Neural cell (in vitro differentiated cells): ENCODE results near the gene TBC1D19. TPM values are rescaled to one million over a fixed set of nuclear protein-coding genes. Genes with fewer than 3 reads are reported as not detected.
"Not testable (repeated sequence)": the region's sequence is repeated elsewhere in the genome, so short reads cannot be mapped to it uniquely, and the experiment has no call there.

Source experiments
- H2AFZ ChIP-seq: fragments of 200-600, 300-800 bp; sonication (generic), shearing (Covaris generic); 2 replicates; pipeline ENCODE4 v1.6.0; 2014; ENCODE audit warnings: low read depth, mild to moderate bottlenecking, antibody characterized with exemption, low read length, moderate library complexity
- H3F3A ChIP-seq: fragments of 200-600 bp; shearing (Covaris generic); 2 replicates; pipeline ENCODE4 v1.6.1; 2016; ENCODE audit warnings: mild to moderate bottlenecking, moderate library complexity, mixed read lengths, antibody characterized with exemption, low read length; ENCODE audit not compliant: insufficient read depth, poor library complexity, severe bottlenecking
- H3K27ac ChIP-seq: fragments of 200-600, 300-800 bp; sonication (generic), shearing (Covaris generic); 2 replicates; pipeline ENCODE4 v1.5.1; 2014; ENCODE audit warnings: mild to moderate bottlenecking, low read length, moderate library complexity
- H3K27me3 ChIP-seq: fragments of 300-800, 200-600 bp; sonication (generic), shearing (Covaris generic); 2 replicates; pipeline ENCODE4 v1.6.0; 2014; ENCODE audit warnings: mild to moderate bottlenecking, low read depth, low read length, moderate library complexity; ENCODE audit not compliant: insufficient read depth
- H3K36me3 ChIP-seq: fragments of 300-800, 200-600 bp; sonication (generic), shearing (Covaris generic); 2 replicates; pipeline ENCODE4 v1.5.1; 2014; ENCODE audit warnings: mild to moderate bottlenecking, antibody characterized with exemption, low read length, moderate library complexity; ENCODE audit not compliant: insufficient read depth
- H3K4me2 ChIP-seq: fragments of 300-800, 200-600 bp; sonication (generic), shearing (Covaris generic); 2 replicates; pipeline ENCODE4 v1.6.0; 2014; ENCODE audit warnings: mild to moderate bottlenecking, low read length
- H3K4me3 ChIP-seq: fragments of 300-800, 200-600 bp; sonication (generic), shearing (Covaris generic); 2 replicates; pipeline ENCODE4 v1.5.1; 2014; ENCODE audit warnings: mild to moderate bottlenecking, low read length, moderate library complexity
- H3K79me2 ChIP-seq: fragments of 200-600 bp; shearing (Covaris generic); replicated peaks from 2 replicates; pipeline ENCODE4 v1.6.0; 2014; ENCODE audit warnings: mild to moderate bottlenecking, low read length, moderate library complexity; ENCODE audit not compliant: insufficient read depth
- H3K9ac ChIP-seq: fragments of 300-800, 200-600 bp; sonication (generic), shearing (Covaris generic); 2 replicates; pipeline ENCODE4 v1.6.1; 2016; ENCODE audit warnings: mild to moderate bottlenecking, low read length, mixed read lengths
- H3K9me2 ChIP-seq: fragments of 200-600 bp; shearing (Covaris generic); 2 replicates; pipeline ENCODE4 v1.6.1; 2016; ENCODE audit warnings: mild to moderate bottlenecking, low read length, mixed read lengths; ENCODE audit not compliant: insufficient read depth
- H3K9me3 ChIP-seq: fragments of 200-600, 300-800 bp; sonication (generic), shearing (Covaris generic); 2 replicates; pipeline ENCODE4 v1.6.1; 2016; ENCODE audit warnings: mild to moderate bottlenecking, mixed run types, low read length, moderate library complexity, mixed read lengths
- H4K20me1 ChIP-seq: fragments of 200-600 bp; shearing (Covaris generic); 2 replicates; pipeline ENCODE4 v1.6.1; 2016; ENCODE audit warnings: mild to moderate bottlenecking, mixed run types; ENCODE audit not compliant: insufficient read depth
- CTCF ChIP-seq: fragments of 450-650 bp; IDR thresholded peaks from 2 replicates; pipeline ENCODE4 v1.5.1; 2014; ENCODE audit warnings: antibody characterized with exemption, mild to moderate bottlenecking, moderate library complexity; ENCODE audit not compliant: poor library complexity, severe bottlenecking
- EP300 ChIP-seq: fragments of 450-650 bp; conservative IDR thresholded peaks from 2 replicates; pipeline ENCODE4 v1.6.1; 2014; ENCODE audit warnings: antibody characterized with exemption, mild to moderate bottlenecking, moderate library complexity; ENCODE audit not compliant: poor library complexity, severe bottlenecking
- EZH2 ChIP-seq: fragments of 200-600, 300-800 bp; shearing (Covaris generic), sonication (generic); IDR thresholded peaks from 2 replicates; pipeline ENCODE4 v1.6.1; 2014; ENCODE audit warnings: antibody characterized with exemption, low read length, borderline replicate concordance, mild to moderate bottlenecking; ENCODE audit not compliant: insufficient read depth, poor library complexity, severe bottlenecking
- MXI1 ChIP-seq: fragments of 450-650 bp; conservative IDR thresholded peaks from 2 replicates; pipeline ENCODE4 v1.6.1; 2014; ENCODE audit warnings: antibody characterized with exemption, mild to moderate bottlenecking; ENCODE audit not compliant: poor library complexity, severe bottlenecking
- POLR2AphosphoS5 ChIP-seq: IDR thresholded peaks from 2 replicates; pipeline ENCODE4 v1.6.1; 2012
- RAD21 ChIP-seq: fragments of 450-650 bp; conservative IDR thresholded peaks from 2 replicates; pipeline ENCODE4 v1.6.1; 2014; ENCODE audit warnings: antibody characterized with exemption, mild to moderate bottlenecking, moderate library complexity
- REST ChIP-seq: IDR thresholded peaks from 2 replicates; pipeline ENCODE4 v1.6.1; 2012; ENCODE audit warnings: borderline replicate concordance
- SMC3 ChIP-seq: fragments of 450-650 bp; conservative IDR thresholded peaks from 2 replicates; pipeline ENCODE4 v1.6.1; 2014; ENCODE audit warnings: antibody characterized with exemption, mild to moderate bottlenecking, moderate library complexity; ENCODE audit not compliant: poor library complexity
- TAF1 ChIP-seq: IDR thresholded peaks from 2 replicates; pipeline ENCODE4 v1.6.1; 2012; ENCODE audit warnings: low read depth
- polyA plus RNA-seq: library from polyadenylated mRNA; depleted of rRNA; stranded (reverse); fragments of >200 nt; gene quantifications from 2 replicates; pipeline ENCODE4 v1.2.3, GENCODE V29; 2014

TBC1D19 gene
- polyA plus RNA-seq, 1 donor from 2014 or later: 23.1 TPM

- Histone ChIP-seq H3K4me2 (no peak overlapping the region), H3K27me3 (no peaks in the 10 kb centered on the region), H2AFZ (no peak overlapping the region), H3K4me3 (no peak overlapping the region), H3K9ac (no peak overlapping the region), H3K27ac (no peak overlapping the region), H3F3A (no peaks in the 10 kb centered on the region), H4K20me1 (no peaks in the 10 kb centered on the region), H3K79me2 (no peaks in the 10 kb centered on the region), H3K9me3 (no peaks in the 10 kb centered on the region), H3K36me3 (no peaks in the 10 kb centered on the region), H3K9me2 (no peaks in the 10 kb centered on the region)
- no peak for TF ChIP-seq TAF1
- TF ChIP-seq SMC3: no peak
- no peak for TF ChIP-seq RAD21
Measured at GRCh38 chr4:26670903-26671537, 87.1 kb downstream of the TBC1D19 start.

GRCh38 chr4:26679040-26679695 lies 95.3 kb downstream of the TBC1D19 start:
- not testable (repeated sequence) for H3K9me2 ChIP-seq, H3K36me3 ChIP-seq, H3K27ac ChIP-seq, H4K20me1 ChIP-seq, H3F3A ChIP-seq, H3K4me3 ChIP-seq, H2AFZ ChIP-seq, H3K9me3 ChIP-seq, H3K4me2 ChIP-seq, H3K79me2 ChIP-seq, H3K9ac ChIP-seq, H3K27me3 ChIP-seq

DNA sequence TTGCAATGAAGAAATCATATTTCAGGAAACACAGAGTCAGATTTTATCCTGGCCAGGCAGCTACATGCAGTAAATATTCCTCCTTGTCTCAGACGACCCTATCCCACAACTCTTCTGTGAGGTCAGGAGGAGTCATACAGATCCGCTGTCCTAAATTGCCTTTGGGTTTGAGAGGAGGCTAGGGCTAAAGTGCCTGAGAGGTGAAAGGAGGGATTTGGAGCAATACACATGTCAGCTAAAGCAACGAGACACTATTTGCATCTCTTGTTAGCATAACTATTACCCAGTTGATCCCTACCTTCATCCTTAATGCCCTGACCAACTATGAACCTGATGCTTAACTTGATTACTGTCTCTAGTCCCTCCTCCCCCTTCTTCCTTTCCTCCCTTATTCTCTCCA lies 98.6 kb downstream of the TBC1D19 start:
- Histone ChIP-seq H3K9me2 (no peaks in the 10 kb centered on the region), H3K36me3 (peaks cover 4% of the 10 kb centered on the region), H3K79me2 (no peaks in the 10 kb centered on the region), H2AFZ (no peak overlapping the region), H3F3A (no peaks in the 10 kb centered on the region), H3K4me3 (no peak overlapping the region), H3K27ac (no peak overlapping the region), H3K27me3 (no peaks in the 10 kb centered on the region), H4K20me1 (no peaks in the 10 kb centered on the region), H3K9ac (no peak overlapping the region), H3K9me3 (peaks cover 8% of the 10 kb centered on the region), H3K4me2 (no peak overlapping the region)
- TF ChIP-seq REST (no peak), CTCF (no peak), RAD21 (no peak), EZH2 (no peak), EP300 (no peak), MXI1 (no peak), POLR2AphosphoS5 (no peak), TAF1 (no peak), SMC3 (no peak)
